Measurements from ENCODE around the gene SMPD4. TPM values are rescaled to one million over a fixed set of nuclear protein-coding genes. Genes with fewer than 3 reads are reported as not detected.
"Not testable (repeated sequence)": the region's sequence is repeated elsewhere in the genome, so short reads cannot be mapped to it uniquely, and the experiment has no call there.

Gene SMPD4
- total RNA-seq, 1 experiment from 2014 or later: 50.6 TPM

DNA sequence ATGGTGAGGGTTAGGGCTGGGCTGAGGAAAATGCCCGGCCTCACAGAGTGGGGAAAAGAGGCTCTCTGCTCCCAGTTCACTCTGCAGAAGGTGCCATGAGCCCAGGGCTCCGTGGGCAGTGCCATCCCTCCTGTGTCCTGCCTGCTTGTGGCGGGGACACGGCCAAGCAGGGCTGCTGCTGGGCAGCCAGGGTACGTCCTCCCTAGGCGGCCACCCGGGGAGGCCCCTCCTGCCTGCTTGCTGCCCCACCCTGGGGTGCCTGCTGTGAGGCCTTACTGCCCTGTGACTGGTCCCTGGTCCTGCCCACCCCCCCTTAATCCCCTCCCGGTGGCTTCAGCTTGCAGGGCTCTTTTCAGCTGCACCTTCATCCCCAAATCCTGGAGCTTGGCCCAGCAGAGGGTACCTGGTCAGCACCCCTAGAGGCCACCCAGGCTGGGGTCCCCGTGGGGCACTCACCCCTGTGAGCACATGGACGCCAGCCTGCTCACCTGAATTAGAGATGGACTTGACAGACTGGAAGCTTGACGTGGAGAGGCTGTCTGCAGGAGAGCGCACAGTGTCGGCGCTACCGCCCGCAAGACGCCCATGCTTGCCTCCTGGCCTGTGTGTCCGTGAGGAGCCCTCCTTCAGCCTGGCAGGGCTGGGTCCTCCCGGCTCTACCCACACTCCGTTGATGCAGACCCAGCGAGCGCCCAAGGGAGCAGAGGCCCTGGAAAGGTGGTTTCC lies 39.6 kb downstream of the SMPD4 start:
- not testable (repeated sequence) for DNase-seq (ENCODE audit: low read depth)

DNA sequence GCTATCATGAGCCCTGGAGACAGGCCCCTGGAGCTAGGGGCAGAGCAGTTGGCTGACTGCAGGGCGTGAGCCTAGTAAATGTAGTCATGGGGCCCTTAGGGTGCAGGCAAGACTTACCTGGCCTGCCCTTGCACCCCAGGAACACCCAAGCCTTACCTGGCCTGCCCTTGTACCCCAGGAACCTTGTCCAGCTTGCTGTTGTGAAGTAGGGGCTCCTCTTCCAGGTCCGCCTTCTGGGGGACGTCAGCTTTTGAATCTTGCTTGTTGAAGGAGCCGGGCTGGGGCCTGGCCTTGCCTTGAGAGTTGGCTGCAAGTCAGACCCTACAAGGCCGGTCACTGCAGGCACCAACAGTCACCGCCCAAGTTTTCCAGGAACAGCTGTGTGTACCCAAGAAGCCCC lies 40.4 kb downstream of the SMPD4 start:
- DNase-seq (ENCODE audit: low read depth): not testable (repeated sequence)

DNA sequence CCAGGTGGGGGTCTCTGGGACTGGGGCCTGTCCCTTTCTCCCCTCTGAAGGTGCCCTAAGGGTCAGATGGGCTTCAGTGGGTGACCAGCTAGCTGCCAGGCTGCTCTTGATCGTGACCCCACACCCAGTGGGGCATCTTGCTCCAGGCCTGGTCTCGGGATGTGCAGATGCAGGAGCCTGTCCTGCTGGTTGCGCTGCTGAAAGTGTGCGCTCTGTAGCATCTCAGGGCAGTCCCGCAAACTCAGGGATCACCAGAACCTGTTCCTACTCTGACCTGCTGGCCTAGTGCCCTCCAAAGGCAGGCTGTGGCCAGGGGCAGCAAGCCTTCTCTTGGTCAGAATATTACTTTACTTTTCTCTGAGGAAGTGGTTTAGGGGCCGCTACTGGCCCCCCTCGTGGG lies 40.9 kb downstream of the SMPD4 start:
- DNase-seq (ENCODE audit: low read depth): not testable (repeated sequence)

GRCh38 chr2:130139331-130140280 lies 41.8 kb downstream of the SMPD4 start:
- DNase-seq (ENCODE audit: low read depth): not testable (repeated sequence)

DNA sequence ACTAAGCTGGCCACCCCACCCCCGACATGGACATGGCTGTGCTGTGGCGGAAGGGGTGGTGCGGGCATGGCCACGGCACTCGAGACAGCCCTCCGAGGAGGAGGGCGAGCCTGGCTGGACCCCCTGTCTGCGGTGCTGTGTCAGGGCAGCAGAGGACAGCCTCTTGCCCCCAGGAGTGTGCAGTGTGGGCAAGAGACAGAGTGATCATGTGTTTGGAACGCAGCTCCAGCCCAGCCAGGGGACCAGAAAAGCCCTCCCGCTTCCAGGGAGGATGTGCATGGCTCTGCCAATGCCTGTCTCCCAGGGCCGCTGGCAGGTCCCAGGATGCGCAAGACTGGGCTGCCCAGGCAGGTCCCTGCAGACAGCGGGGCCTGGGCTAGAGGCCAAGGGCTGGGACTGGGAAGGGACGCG lies 42.6 kb downstream of the SMPD4 start:
- not testable (repeated sequence) for DNase-seq (ENCODE audit: low read depth)

GRCh38 chr2:130138326-130138725 lies 43.1 kb downstream of the SMPD4 start:
- not testable (repeated sequence) for DNase-seq (ENCODE audit: low read depth)

GRCh38 chr2:130137118-130137517 lies 44.3 kb downstream of the SMPD4 start:
- DNase-seq (ENCODE audit: low read depth): not testable (repeated sequence)

DNA sequence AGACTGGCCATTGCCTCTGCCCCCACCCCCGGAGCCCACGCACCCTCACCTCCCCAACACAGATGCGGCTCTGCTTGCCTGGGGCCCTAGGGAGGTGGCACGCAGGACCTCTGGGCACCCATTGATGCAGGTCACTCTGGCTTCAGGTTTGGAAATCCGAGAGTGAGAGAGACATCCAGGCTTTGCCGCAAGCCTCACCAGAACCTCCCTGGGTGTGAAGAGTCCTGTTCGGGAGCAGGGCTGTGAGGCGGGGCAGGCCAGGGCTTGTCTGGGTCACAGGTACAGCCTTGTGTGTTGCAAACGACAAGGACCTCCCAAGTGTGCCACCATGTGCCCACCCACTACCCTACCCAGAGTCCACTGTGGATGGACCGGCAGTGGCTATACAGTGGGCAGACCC lies 44.9 kb downstream of the SMPD4 start:
- not testable (repeated sequence) for DNase-seq (ENCODE audit: low read depth)

DNA sequence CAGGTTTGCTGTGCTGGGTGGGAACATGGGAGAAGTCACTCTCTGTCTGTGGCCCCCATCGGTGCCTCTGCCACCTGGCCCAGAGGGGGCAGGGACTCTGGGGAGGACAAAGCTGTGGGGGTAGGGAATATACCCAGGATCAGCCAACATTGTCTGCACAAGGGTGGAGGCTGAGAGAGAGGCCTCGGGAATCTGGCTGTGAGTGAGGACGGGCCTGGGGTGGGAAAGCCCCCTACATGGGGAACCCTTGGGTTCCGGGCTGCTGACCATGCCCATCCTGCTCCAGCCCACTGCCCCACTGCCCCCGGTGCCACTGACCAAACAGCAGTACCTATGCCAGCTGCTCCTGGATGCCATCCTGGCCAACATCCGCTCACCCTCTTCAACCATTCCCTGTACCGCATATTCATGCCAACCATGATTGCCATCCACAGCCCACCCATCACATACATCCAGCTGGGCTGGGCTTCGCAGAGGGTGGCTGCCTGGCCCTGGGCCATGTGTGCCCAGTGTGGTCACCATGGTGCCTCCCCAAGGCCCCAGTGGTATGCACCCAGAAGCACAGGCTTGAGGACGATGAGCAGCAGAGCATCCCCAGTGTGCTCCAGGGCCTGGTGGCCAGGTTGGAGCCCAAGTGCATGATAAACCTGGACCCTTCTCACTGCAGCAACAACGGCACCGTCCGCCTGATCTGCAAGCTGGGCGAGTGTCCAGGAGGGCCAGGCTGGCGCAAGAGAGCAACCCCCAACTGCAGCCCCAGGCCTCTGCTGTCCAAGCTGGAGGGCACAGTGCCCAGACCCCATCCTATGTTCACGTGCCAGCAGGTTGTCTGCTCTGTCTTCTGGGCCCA lies 45.5 kb downstream of the SMPD4 start:
- no peak for DNase-seq (ENCODE audit: low read depth)

DNA sequence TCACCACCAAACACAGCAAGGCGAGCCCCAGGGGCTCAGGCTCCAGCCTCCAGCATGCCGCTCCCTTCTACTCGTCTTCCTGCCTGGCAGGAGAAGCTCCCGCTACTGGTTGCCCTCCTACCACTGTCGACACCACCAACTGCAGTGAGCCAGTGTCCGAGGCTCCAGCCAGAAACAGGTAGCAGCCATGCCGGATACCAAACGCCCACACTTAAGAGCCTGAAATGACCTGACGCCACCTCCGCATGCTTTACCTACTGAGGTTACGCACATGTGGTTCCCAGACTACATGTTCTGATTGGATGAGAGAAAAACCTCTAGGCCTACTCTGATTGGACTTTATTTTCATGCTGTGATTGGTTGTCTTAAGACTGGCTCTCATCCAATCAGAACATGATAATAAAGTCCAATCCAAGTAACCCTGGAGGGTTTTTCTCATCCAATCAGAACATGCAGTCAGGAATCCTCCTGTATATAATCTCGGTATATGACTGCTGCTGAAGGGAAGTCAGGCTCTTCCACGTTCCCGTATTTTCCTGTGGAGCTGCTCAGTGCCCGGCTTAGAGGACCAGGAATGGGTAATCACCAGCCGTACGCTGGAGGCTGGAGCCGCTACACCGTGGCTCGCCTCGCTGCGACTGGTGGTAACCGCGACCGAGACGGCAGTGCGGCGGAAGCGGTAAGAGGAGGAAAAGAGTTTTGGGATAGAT lies 52.1 kb downstream of the SMPD4 start, which contains the start of gene POTEF:
Gene POTEF (minus strand): TSS at position 103 of the 710 bp plus-strand sequence. CDS start 8,707 bp downstream, outside the sequence.
- DNase-seq (ENCODE audit: low read depth): peak; percentile 78

GRCh38 chr2:130128464-130128863 lies 52.9 kb downstream of the SMPD4 start:
- not testable (repeated sequence) for DNase-seq (ENCODE audit: low read depth)

DNA sequence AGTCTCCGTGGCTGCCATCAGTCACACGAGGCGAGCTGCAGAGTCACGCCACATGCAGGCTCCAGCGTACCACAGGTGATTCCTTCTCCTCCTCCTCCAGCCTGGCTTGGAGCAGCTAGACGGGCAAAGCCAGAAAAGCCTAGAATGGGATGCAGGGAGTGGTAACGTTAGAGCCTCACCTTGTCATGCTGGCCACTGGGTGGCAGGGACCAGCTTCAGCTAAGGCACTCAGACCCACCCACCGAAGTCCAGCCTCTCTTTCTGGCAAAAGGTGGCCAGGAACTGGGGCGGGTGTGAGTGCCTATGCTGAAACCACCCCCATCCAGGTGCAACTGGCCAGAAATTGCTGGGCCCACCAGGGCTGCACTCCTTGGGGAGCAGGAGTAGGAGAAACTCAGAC lies 53.7 kb downstream of the SMPD4 start:
- DNase-seq (ENCODE audit: low read depth): not testable (repeated sequence)

DNA sequence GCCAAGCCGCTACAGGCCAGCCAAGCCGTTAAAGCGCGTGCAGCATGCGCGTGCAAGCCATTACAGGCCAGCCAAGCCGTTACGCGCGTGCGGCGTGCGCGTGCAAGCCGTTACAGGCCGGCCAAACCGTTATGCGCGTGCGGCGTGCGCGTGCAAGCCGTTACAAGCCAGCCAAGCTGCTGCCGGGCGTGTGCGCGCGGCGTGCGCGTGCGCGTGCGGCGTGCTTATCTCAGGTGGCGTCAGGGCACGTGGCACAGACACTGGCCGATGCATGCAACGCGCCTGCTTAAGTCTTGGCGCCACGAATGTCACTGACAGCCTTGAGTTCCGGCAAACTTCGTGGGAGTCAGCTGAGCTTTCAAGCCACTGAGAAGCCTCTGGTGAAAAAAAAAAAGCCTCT lies 60.5 kb downstream of the SMPD4 start:
- DNase-seq (ENCODE audit: low read depth): not testable (repeated sequence)

GRCh38 chr2:130102597-130103363 lies 78.6 kb downstream of the SMPD4 start:
- DNase-seq (ENCODE audit: low read depth): not testable (repeated sequence)

Small RNAs within 50 kb of the gene (small RNA-seq; reads per million reads assigned to genes)
- not detected for gene RNU6-1049P

Other genes starting within 250 kb of the SMPD4 start
- gene RAB6C, start 201.9 kb downstream of the SMPD4 start, total RNA-seq (2014; rRNA removed; shearing (Covaris generic)): not detected in 2 replicates
- gene POTEF, start 52.4 kb downstream of the SMPD4 start, total RNA-seq (2014; rRNA removed; shearing (Covaris generic)): 5.3 and 7.7 TPM in 2 replicates
- gene CCDC74B, start 36.5 kb downstream of the SMPD4 start, total RNA-seq (2014; rRNA removed; shearing (Covaris generic)): 0.85 and 1.2 TPM in 2 replicates
- gene MZT2B, start 660 bp upstream of the SMPD4 start, total RNA-seq (2014; rRNA removed; shearing (Covaris generic)): 245 and 400 TPM in 2 replicates
- 11.1 and 14.6 TPM in 2 replicates for gene TUBA3E, start 16.8 kb upstream of the SMPD4 start, total RNA-seq (2014; rRNA removed; shearing (Covaris generic))
- gene IMP4, start 161.3 kb upstream of the SMPD4 start, total RNA-seq (2014; rRNA removed; shearing (Covaris generic)): 213 and 223 TPM in 2 replicates
- gene PTPN18, start 174.5 kb upstream of the SMPD4 start, total RNA-seq (2014; rRNA removed; shearing (Covaris generic)): 13.5 and 20.3 TPM in 2 replicates